ENCODE measurements around the gene SMIM17.

- TF ChIP-seq CTCF (IDR thresholded peaks at IDR 0.05): no peak
- no peak for TF ChIP-seq POLR2A (IDR thresholded peaks at IDR 0.05)
These were observed 17.6 kb downstream of the SMIM17 start for GRCh38 chr19:56660381-56661107.
